HK-2 (cell line): ENCODE results near the gene SMYD5.

Experiments
- DNase-seq: peaks from one replicate; pipeline ENCODE4 v3.0.0-alpha.2; 2018; ENCODE audit not compliant: unreplicated experiment

Gene SMYD5

GRCh38 chr2:73205611-73206010 lies 8.4 kb upstream of the SMYD5 start:
- DNase-seq, result no peak

- no peak for DNase-seq
Observed at GRCh38 chr2:73208258-73208657, 5.8 kb upstream of the SMYD5 start.

DNA sequence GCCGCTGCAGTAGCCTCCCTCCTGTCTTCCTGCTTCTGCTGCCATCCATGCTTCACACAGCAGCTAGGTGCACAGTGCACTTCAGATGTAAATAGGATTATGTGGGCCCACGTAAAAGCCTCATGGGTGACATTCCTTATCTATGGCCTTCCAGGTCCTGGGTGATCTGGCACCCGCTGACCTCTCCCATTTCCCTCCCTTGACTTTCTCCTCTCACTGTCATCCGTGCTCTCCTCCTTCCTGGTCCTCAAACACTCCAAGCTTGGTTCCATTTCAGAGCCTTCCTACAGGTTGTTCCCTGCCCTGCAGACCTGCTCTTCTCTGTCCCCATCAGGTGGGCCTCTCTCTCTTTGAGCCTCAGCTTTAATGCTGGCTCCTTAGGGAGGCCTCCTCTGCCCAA lies 4.0 kb upstream of the SMYD5 start:
- DNase-seq, result no peak

GRCh38 chr2:73210696-73211095 lies 3.3 kb upstream of the SMYD5 start:
- no peak for DNase-seq

- DNase-seq, result no peak
Observed at GRCh38 chr2:73212098-73212447, 2.0 kb upstream of the SMYD5 start.

DNA sequence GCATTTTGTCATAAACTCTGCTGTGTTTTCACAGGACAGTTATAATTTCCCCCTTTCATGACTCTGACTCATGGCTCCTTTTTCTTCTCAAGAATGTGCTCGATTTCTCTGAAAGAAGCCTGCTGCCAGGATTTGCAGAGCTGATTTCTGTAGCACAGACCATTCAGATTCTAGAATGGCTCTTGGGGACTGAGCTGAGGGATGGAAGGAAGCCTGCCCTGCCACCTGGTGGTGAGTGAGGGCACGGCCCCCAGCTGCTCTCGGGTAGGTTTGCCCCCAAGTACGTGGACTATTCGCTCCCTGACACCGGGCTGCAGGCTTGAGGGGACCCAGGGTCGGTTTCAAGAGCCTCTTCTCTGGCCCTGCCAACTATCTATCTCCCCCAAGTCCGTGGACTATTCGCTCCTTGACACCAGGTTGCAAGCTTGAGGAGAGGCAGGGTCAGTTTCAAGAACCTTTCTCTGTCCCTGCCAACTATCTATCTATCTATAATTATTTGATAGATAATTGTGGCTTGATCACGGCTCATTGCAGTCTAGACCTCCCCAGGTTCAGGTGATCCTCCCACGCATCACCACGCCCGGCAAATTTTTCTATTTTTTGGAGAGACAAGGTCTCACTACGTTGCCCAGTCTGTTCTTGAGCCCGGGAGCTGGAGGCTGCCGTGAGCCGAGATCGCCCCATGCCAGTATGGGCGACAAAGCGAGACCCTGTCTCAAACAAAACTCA lies 1.4 kb upstream of the SMYD5 start:
- DNase-seq, result peak; percentile 69

GRCh38 chr2:73215254-73215653 lies 1.2 kb downstream of the SMYD5 start:
- no peak for DNase-seq

DNA sequence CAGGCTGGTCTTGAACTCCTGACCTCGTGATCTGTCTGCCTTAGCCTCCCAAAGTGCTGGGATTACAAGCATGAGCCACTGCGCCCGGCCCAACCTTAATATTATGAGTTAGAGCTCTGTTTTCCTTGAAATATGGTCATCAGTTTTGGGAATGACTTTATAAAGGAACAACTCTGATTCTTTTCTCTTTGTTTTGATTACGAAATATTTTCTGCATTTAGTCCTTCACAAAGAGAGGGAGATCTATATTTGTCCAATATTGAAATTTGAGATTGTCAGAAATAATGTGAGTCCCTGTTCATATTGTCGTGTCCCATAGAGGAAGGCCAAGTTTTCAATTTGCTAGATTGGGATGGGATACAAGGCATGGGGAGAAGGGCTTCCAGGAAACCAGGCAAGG lies 3.1 kb downstream of the SMYD5 start:
- DNase-seq, result no peak

- no peak for DNase-seq
Observed at GRCh38 chr2:73217826-73218225, 3.8 kb downstream of the SMYD5 start.

DNA sequence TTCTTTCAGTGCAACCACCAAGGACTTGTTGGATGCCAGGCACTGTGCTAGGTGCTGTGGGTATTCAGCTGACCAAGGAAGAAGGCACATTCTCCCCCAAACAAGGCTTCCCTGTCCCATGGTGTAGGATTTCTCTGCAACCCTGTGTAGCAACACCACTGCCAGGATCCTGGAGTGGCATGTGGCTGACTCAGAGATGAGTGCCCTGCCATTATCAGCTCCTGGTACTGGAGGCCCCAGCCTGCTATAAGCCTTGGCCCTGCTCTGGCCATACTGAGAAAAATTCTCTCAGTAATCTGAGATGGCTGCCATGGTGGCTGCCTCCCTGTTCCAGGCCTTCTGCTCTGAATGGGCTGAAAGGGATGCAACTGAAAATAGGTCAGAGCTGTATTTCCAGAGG lies 4.3 kb downstream of the SMYD5 start:
- DNase-seq, result no peak

GRCh38 chr2:73223821-73224220 lies 9.8 kb downstream of the SMYD5 start:
- DNase-seq, result no peak

GRCh38 chr2:73225513-73226360 lies 11.7 kb downstream of the SMYD5 start:
- no peak for DNase-seq

GRCh38 chr2:73227086-73227485 lies 13.0 kb downstream of the SMYD5 start:
- DNase-seq, result no peak

GRCh38 chr2:73228631-73229030 lies 14.6 kb downstream of the SMYD5 start:
- no peak for DNase-seq

- peak; percentile 24 for DNase-seq
Observed at GRCh38 chr2:73232403-73233153, 18.5 kb downstream of the SMYD5 start.

GRCh38 chr2:73233154-73233931 lies 19.3 kb downstream of the SMYD5 start, which contains the start of gene PRADC1:
Gene PRADC1, minus strand, starts transcription at chr2:73233239. Its CDS starts 79 bp downstream, at chr2:73233160.
- DNase-seq, result peak; percentile 99

- peak; percentile 83 for DNase-seq
Observed at GRCh38 chr2:73233932-73234832, 20.1 kb downstream of the SMYD5 start, which contains the start of gene CCT7. Gene CCT7, plus strand, starts transcription at chr2:73234308. Its CDS starts 71 bp downstream, at chr2:73234379.

- no peak for DNase-seq
Observed at GRCh38 chr2:73235315-73236028, 21.4 kb downstream of the SMYD5 start.

DNA sequence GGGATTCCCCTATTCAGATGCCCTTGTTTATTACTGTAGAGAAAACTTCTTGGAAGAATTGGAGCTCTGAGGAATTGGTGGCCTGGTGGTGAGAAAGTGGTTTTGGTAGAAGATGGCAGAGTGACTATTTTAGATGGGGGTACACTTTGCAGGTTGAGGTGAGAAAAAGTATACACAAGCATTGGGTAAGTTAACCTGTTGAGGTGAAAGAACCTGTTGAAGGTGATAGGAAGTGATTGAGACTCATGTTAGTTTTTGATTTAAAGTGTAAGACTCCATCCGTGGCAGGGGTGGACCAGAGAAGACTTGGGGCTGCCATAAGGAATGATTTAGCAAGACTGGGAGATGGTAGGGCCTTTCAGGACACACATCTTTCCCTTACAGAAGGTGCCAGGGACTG lies 23.1 kb downstream of the SMYD5 start:
- no peak for DNase-seq

- no peak for DNase-seq
Observed at GRCh38 chr2:73238149-73238548, 24.1 kb downstream of the SMYD5 start.
